ENCODE data around the gene RPL29. TPM values are rescaled to one million over a fixed set of nuclear protein-coding genes. Genes with fewer than 3 reads are reported as not detected.

RPL29 gene
- total and polyA plus RNA-seq, 2 donors from 2014 or later: 785 to 1,416 TPM

DNA sequence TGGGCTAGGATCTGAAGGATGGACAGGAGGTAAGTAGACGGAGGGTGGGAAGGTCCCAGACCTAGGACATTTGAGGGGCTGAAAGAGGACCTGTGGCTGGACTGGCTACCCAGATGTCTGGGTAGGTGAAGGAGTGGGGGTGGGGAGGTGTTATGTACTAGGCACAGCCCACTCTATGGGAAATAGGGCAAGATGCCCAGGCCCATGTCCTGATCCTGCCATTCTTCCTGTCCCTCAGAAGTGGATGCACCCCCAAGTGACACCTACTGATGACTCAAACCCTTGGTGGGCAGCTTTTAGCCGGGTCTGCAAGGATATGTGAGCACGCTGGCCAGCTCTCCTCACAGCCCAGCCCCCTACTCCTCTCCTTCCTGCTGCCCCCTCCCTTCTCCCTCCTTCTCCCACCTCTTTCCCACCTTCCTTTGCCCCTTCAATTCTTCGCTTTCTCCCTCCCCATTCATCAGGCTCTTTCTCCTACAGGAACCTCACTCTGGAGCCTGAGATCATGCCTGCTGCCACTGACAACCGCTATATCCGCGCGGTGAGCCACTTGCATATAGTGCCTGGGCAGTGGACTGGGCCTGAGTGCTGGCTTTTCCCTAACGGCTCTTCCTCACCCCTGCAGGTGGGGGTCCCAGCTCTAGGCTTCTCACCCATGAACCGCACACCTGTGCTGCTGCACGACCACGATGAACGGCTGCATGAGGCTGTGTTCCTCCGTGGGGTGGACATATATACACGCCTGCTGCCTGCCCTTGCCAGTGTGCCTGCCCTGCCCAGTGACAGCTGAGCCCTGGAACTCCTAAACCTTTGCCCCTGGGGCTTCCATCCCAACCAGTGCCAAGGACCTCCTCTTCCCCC lies 7.2 kb downstream of the RPL29 start:
- TF ChIP-seq, protein P1, sequence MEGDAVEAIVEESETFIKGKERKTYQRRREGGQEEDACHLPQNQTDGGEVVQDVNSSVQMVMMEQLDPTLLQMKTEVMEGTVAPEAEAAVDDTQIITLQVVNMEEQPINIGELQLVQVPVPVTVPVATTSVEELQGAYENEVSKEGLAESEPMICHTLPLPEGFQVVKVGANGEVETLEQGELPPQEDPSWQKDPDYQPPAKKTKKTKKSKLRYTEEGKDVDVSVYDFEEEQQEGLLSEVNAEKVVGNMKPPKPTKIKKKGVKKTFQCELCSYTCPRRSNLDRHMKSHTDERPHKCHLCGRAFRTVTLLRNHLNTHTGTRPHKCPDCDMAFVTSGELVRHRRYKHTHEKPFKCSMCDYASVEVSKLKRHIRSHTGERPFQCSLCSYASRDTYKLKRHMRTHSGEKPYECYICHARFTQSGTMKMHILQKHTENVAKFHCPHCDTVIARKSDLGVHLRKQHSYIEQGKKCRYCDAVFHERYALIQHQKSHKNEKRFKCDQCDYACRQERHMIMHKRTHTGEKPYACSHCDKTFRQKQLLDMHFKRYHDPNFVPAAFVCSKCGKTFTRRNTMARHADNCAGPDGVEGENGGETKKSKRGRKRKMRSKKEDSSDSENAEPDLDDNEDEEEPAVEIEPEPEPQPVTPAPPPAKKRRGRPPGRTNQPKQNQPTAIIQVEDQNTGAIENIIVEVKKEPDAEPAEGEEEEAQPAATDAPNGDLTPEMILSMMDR (IDR thresholded peaks at IDR 0.05; ENCODE audit: borderline replicate concordance, extremely low read depth, insufficient read depth): no peak
- H3K27me3 ChIP-seq (ENCODE audit: control insufficient read depth, insufficient read depth, low read length): no peaks in the 10 kb centered on the region
- H3K27ac ChIP-seq (ENCODE audit: low read depth in 2 of 2, low read length in 2 of 2): no peak overlapping the region
- no peak overlapping the region for H3K9ac ChIP-seq (ENCODE audit: low read length in 3 of 3)
- DNase-seq: no peak
- no peak overlapping the region for H3K4me3 ChIP-seq (ENCODE audit: low read length in 3 of 3)
- intact Hi-C loops (cut with DNase I): no loop called here
- FAIRE-seq: no peak
- peaks cover 0 to 8% (median 2%) of the 10 kb centered on the region in 3 donors for H3K36me3 ChIP-seq (ENCODE audit: control insufficient read depth in 2 of 3, insufficient read depth in 3 of 3, low read length in 3 of 3)
- H3K4me1 ChIP-seq (ENCODE audit: control insufficient read depth in 2 of 3, insufficient read depth in 2 of 3, low read depth in 1 of 3, low read length in 3 of 3): peaks cover 0 to 16% (median 2%) of the 10 kb centered on the region in 3 donors
- H3K9me3 ChIP-seq (ENCODE audit: control insufficient read depth in 2 of 3, insufficient read depth in 1 of 3, low read length in 3 of 3): no peaks in the 10 kb centered on the region

DNA sequence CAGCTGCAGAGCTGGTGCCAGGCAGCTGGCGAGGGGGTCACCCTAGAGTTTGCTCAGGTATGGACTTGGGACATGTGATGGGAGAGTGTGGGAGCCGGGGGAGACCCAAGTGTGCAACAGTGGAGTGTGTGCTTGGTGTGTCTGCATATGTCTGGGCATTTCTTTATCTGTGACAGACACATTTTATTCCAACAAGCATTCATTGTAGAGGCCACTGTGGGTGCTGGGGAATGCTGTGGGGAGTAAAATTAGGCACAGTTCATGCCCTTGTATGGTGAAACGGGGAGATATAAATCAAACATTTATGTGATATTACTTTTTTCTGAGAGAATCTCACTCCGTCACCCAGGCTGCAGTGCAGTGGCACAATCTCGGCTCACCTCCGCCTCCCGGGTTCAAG lies 8.1 kb downstream of the RPL29 start:
- intact Hi-C loops (cut with DNase I): no loop called here
- no peaks in the 10 kb centered on the region for H3K27me3 ChIP-seq (ENCODE audit: control insufficient read depth, insufficient read depth, low read length)
- H3K9ac ChIP-seq (ENCODE audit: low read length in 3 of 3): no peak overlapping the region
- H3K4me3 ChIP-seq (ENCODE audit: low read length in 3 of 3): no peak overlapping the region
- peaks cover 0 to 18% (median 2%) of the 10 kb centered on the region in 3 donors for H3K4me1 ChIP-seq (ENCODE audit: control insufficient read depth in 2 of 3, insufficient read depth in 2 of 3, low read depth in 1 of 3, low read length in 3 of 3)
- no peak overlapping the region for H3K27ac ChIP-seq (ENCODE audit: low read depth in 2 of 2, low read length in 2 of 2)
- TF ChIP-seq, protein P1 (IDR thresholded peaks at IDR 0.05; ENCODE audit: borderline replicate concordance, extremely low read depth, insufficient read depth): no peak
- FAIRE-seq: no peak
- DNase-seq: no peak
- H3K9me3 ChIP-seq (ENCODE audit: control insufficient read depth in 2 of 3, insufficient read depth in 1 of 3, low read length in 3 of 3): no peaks in the 10 kb centered on the region
- H3K36me3 ChIP-seq (ENCODE audit: control insufficient read depth in 2 of 3, insufficient read depth in 3 of 3, low read length in 3 of 3): peaks cover 0 to 6% (median 1%) of the 10 kb centered on the region in 3 donors

DNA sequence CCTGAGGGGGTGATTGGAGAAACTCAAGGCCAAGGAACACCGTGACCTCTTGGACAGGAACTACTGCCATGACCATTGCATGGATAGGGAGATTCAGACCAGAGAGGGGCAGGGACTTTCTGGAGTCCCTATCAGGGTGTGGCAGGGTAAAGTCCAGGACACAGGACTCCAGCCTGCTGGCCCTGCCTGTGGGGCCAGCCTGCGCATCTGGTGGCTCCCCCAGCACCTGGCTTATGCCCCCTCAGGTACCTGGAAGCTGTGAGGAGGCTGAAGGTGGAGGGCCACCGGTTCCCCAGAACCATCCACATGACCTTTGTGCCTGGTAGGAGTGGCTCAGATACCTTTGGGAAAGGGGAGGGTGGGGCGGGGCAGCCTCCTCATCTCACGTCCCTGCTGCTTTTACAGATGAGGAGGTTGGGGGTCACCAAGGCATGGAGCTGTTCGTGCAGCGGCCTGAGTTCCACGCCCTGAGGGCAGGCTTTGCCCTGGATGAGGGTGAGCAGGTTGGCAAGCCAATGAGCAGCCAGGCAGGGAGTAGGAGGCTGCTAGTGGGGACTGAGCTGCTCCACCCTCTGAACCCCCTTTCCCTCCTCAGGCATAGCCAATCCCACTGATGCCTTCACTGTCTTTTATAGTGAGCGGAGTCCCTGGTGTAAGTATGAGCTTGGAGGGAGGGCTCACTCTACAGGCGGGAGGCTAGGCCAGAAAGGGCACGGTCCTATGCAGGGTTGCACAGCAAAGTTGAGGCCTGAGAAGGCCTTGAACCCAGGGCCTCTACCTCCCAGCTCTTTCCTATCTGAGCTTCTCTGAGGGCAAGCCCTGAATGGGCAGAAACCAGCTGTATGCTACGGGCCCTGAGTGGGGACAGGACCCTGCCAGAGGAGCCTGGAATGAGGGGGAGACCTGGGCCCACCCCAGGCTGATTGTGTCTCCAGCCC lies 9.4 kb downstream of the RPL29 start:
- no peak overlapping the region for H3K27ac ChIP-seq (ENCODE audit: low read depth in 2 of 2, low read length in 2 of 2)
- peak overlapping the region in 1 of 3 donors; percentile 82 for H3K4me3 ChIP-seq (ENCODE audit: low read length in 3 of 3)
- FAIRE-seq (no peak), DNase-seq (no peak)
- no peaks in the 10 kb centered on the region for H3K9me3 ChIP-seq (ENCODE audit: control insufficient read depth in 2 of 3, insufficient read depth in 1 of 3, low read length in 3 of 3)
- no peaks in the 10 kb centered on the region for H3K27me3 ChIP-seq (ENCODE audit: control insufficient read depth, insufficient read depth, low read length)
- no peak overlapping the region for H3K9ac ChIP-seq (ENCODE audit: low read length in 3 of 3)
- H3K36me3 ChIP-seq (ENCODE audit: control insufficient read depth in 2 of 3, insufficient read depth in 3 of 3, low read length in 3 of 3): peaks cover 0 to 3% (median 0%) of the 10 kb centered on the region in 3 donors
- intact Hi-C loops (cut with DNase I): no loop called here
- TF ChIP-seq, protein P1 (IDR thresholded peaks at IDR 0.05; ENCODE audit: borderline replicate concordance, extremely low read depth, insufficient read depth): no peak
- peaks cover 0 to 24% (median 2%) of the 10 kb centered on the region in 3 donors for H3K4me1 ChIP-seq (ENCODE audit: control insufficient read depth in 2 of 3, insufficient read depth in 2 of 3, low read depth in 1 of 3, low read length in 3 of 3)
